Keratinocyte (primary cell): ENCODE measurements around the gene GMIP. TPM values are rescaled to one million over a fixed set of nuclear protein-coding genes. Genes with fewer than 3 reads are reported as not detected.

Source experiments
- DNase-seq: peaks from one replicate; pipeline ENCODE4 v3.0.0-alpha.2; 2011; ENCODE audit warnings: low read depth, missing footprints, low spot score
- FAIRE-seq: peaks from 2 replicates; lab custom pipeline; 2011; peaks lifted over from hg19 to GRCh38; lab: Jason Lieb, UNC
- H2AFZ ChIP-seq: 2 replicates; pipeline ENCODE4 v1.6.0; 2012; ENCODE audit warnings: low read length, control low read depth, inconsistent platforms; ENCODE audit not compliant: control insufficient read depth
- H3K27ac ChIP-seq: 2 replicates; pipeline ENCODE4 v1.5.1; 2011; ENCODE audit warnings: low read length; ENCODE audit not compliant: control insufficient read depth, insufficient read depth
- H3K27me3 ChIP-seq: 3 replicates; pipeline ENCODE4 v1.6.0; 2011; ENCODE audit warnings: low read length; ENCODE audit not compliant: control insufficient read depth, insufficient read depth; ENCODE audit errors: extremely low read depth
- H3K36me3 ChIP-seq, 2 experiments: 2 replicates in 1 of 2; 3 replicates in 1 of 2; pipeline ENCODE4 v1.5.1; 2011; ENCODE audit warnings: low read length in 2 of 2, mild to moderate bottlenecking in 1 of 2; ENCODE audit not compliant: control insufficient read depth in 2 of 2, insufficient read depth in 2 of 2; ENCODE audit errors: extremely low read depth in 1 of 2
- H3K4me1 ChIP-seq: 3 replicates; pipeline ENCODE4 v1.5.1; 2011; ENCODE audit warnings: low read length; ENCODE audit not compliant: control insufficient read depth, insufficient read depth; ENCODE audit errors: extremely low read depth
- H3K4me2 ChIP-seq: 3 replicates; pipeline ENCODE4 v1.6.0; 2011; ENCODE audit warnings: low read depth, low read length; ENCODE audit not compliant: control insufficient read depth, insufficient read depth; ENCODE audit errors: extremely low read depth
- H3K4me3 ChIP-seq, 3 experiments: fragments of 200-600 bp in 1 of 3; sonication (generic) in 1 of 3; 2 replicates in 2 of 3; 3 replicates in 1 of 3; pipeline ENCODE4 v1.5.1; 2011 to 2016; ENCODE audit warnings: low read length in 3 of 3, mild to moderate bottlenecking in 3 of 3, control low read depth in 2 of 3, inconsistent platforms in 1 of 3, low read depth in 1 of 3, mixed read lengths in 1 of 3, mixed run types in 1 of 3, moderate library complexity in 1 of 3; ENCODE audit not compliant: control insufficient read depth in 2 of 3, insufficient read depth in 2 of 3; ENCODE audit errors: extremely low read depth in 1 of 3
- H3K79me2 ChIP-seq: 2 replicates; pipeline ENCODE4 v1.6.0; 2012; ENCODE audit warnings: low read length; ENCODE audit not compliant: control insufficient read depth, insufficient read depth
- H3K9ac ChIP-seq: 3 replicates; pipeline ENCODE4 v1.6.0; 2011; ENCODE audit warnings: low read length; ENCODE audit not compliant: control insufficient read depth, insufficient read depth; ENCODE audit errors: extremely low read depth
- H3K9me1 ChIP-seq: 3 replicates; pipeline ENCODE4 v1.6.0; 2011; ENCODE audit warnings: low read length; ENCODE audit not compliant: control insufficient read depth, insufficient read depth; ENCODE audit errors: extremely low read depth
- H3K9me3 ChIP-seq: 2 replicates; pipeline ENCODE4 v1.5.1; 2012; ENCODE audit warnings: low read depth, low read length; ENCODE audit not compliant: control insufficient read depth
- H4K20me1 ChIP-seq: 3 replicates; pipeline ENCODE4 v1.6.0; 2011; ENCODE audit warnings: low read length; ENCODE audit not compliant: control insufficient read depth, insufficient read depth; ENCODE audit errors: extremely low read depth
- CTCF ChIP-seq, 3 experiments: IDR thresholded peaks in 1 of 3; conservative IDR thresholded peaks in 1 of 3; optimal IDR thresholded peaks in 1 of 3; 2 replicates in 2 of 3; 3 replicates in 1 of 3; pipeline versions ENCODE3 to v1.5.1; 2011; ENCODE audit warnings: low read length in 3 of 3, mild to moderate bottlenecking in 3 of 3, moderate library complexity in 2 of 3, control low read depth in 1 of 3, inconsistent platforms in 1 of 3; ENCODE audit not compliant: insufficient read depth in 2 of 3; ENCODE audit errors: extremely low read depth in 1 of 3
- EZH2 ChIP-seq: IDR thresholded peaks from one replicate; pipeline ENCODE4 v1.6.1; 2012; ENCODE audit warnings: inconsistent platforms, mild to moderate bottlenecking, low read length, moderate library complexity
- dilution Hi-C: fragments of 300-500 bp; cut with MboI; formaldehyde crosslinking; loops from one replicate; pipeline ENCODE4 v1.7.0; 2020; ENCODE audit warnings: low sequenced_read_pairs; ENCODE audit not compliant: extremely low pct_ligation_motif_present
- polyA plus RNA-seq, 5 experiments: library from polyadenylated mRNA; depleted of rRNA in 3 of 5; stranded (reverse) in 3 of 5; stranded (forward) in 1 of 5; unstranded in 1 of 5; fragments of >200 nt; gene quantifications; 1 replicate in 1 of 5; 2 replicates in 3 of 5; 3 replicates in 1 of 5; pipeline versions ENCODE4 v1.2.1 to v1.2.3, GENCODE V29; 2011 to 2012; ENCODE audit warnings: missing spikeins in 2 of 5, low read depth in 1 of 5, low replicate concordance in 1 of 5

Gene GMIP
- polyA plus RNA-seq, 1 donor (not counting 4 experiments of a cell fraction or from before 2014, with no cell fraction given): 5.0 TPM

DNA sequence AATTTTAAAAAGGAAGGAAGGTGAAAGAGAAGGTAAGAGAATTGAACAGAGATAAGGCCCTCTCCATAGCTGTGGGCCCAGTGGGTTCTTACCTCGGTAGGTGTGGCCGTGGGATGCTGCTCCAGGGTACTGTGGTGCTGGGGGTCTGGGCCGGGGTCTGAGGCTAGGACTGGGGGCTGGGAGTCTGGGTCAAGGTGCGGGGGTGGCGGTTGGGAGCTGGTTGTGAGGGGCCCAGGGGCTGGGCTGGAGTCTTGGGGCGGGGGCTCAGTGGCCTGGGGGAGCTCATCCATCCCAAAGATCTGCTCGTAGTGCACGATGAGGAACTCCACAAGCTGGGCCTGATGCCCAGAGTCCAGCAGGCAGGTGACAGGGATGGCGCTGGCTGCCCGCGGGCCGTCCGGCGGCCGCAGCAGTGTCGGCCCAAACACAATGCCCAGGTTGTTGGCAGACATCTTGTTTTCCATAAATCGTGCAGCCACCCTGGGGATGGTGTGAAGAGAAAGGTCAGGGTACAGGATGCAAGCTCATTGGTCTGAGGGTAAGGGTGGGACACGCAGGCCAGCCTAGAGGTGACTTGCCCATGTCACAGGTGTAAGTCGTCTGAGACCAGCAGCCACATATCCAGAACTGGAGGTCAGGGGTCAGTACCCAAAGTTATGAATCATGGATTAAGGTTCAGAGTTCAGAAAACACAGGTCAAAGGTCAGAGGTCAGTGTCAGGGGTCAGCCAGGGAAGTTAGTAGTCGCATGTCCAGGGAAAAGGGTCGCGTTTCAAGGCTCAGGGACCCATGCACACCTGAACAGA lies 9.5 kb downstream of the GMIP start:
- no peak for TF ChIP-seq CTCF (optimal IDR thresholded peaks at IDR 0.05 in 1 of 3, IDR thresholded peaks at IDR 0.05 in 1 of 3, conservative IDR thresholded peaks at IDR 0.05 in 1 of 3; ENCODE audit: extremely low read depth in 1 of 3, insufficient read depth in 2 of 3, low read length in 3 of 3)
- TF ChIP-seq EZH2: no peak
- Histone ChIP-seq H2AFZ (no peak overlapping the region), H3K9ac (no peak overlapping the region), H3K79me2 (no peaks in the 10 kb centered on the region), H3K4me1 (no peaks in the 10 kb centered on the region), H3K36me3 (peaks cover 18 to 31% of the 10 kb centered on the region in 2 experiments), H3K4me2 (no peak overlapping the region), H3K4me3 (no peak overlapping the region), H4K20me1 (no peaks in the 10 kb centered on the region), H3K27me3 (no peaks in the 10 kb centered on the region), H3K27ac (no peak overlapping the region), H3K9me1 (no peaks in the 10 kb centered on the region), H3K9me3 (no peaks in the 10 kb centered on the region)
- DNase-seq (no peak), FAIRE-seq (no peak)
- dilution Hi-C loops: no loop called here

- TF ChIP-seq EZH2: no peak
- TF ChIP-seq CTCF (optimal IDR thresholded peaks at IDR 0.05 in 1 of 3, IDR thresholded peaks at IDR 0.05 in 1 of 3, conservative IDR thresholded peaks at IDR 0.05 in 1 of 3; ENCODE audit: extremely low read depth in 1 of 3, insufficient read depth in 2 of 3, low read length in 3 of 3): no peak
- Histone ChIP-seq H3K9ac (no peak overlapping the region), H3K27ac (no peak overlapping the region), H2AFZ (no peak overlapping the region), H3K9me1 (no peaks in the 10 kb centered on the region), H3K79me2 (no peaks in the 10 kb centered on the region), H3K36me3 (peaks cover 18 to 27% of the 10 kb centered on the region in 2 experiments), H4K20me1 (no peaks in the 10 kb centered on the region), H3K4me2 (no peak overlapping the region), H3K4me3 (no peak overlapping the region), H3K9me3 (no peaks in the 10 kb centered on the region), H3K4me1 (no peaks in the 10 kb centered on the region), H3K27me3 (no peaks in the 10 kb centered on the region)
- dilution Hi-C loops: no loop called here
- DNase-seq (no peak), FAIRE-seq (no peak)
These were observed 10.8 kb downstream of the GMIP start for GRCh38 chr19:19632661-19633060.
